GM19099 (cell line): ENCODE data around the gene ZSWIM6.

Source experiments
- POLR2A ChIP-seq: IDR thresholded peaks from 3 replicates; pipeline ENCODE4 v1.6.1; 2011; ENCODE audit warnings: low read depth; ENCODE audit not compliant: insufficient read length; ENCODE audit errors: extremely low read depth

ZSWIM6 gene

GRCh38 chr5:61450493-61451279, 118.6 kb downstream of the ZSWIM6 start:
- TF ChIP-seq POLR2A = no peak

GRCh38 chr5:61455179-61456006, 123.3 kb downstream of the ZSWIM6 start:
- TF ChIP-seq POLR2A = no peak

- no peak for TF ChIP-seq POLR2A
Observed at GRCh38 chr5:61460471-61460870, 128.4 kb downstream of the ZSWIM6 start.

- TF ChIP-seq POLR2A = no peak
Observed at GRCh38 chr5:61461417-61461816, 129.4 kb downstream of the ZSWIM6 start.

GRCh38 chr5:61461926-61462325, 129.9 kb downstream of the ZSWIM6 start:
- no peak for TF ChIP-seq POLR2A

GRCh38 chr5:61463596-61463995, 131.5 kb downstream of the ZSWIM6 start:
- no peak for TF ChIP-seq POLR2A

GRCh38 chr5:61464512-61464911, 132.5 kb downstream of the ZSWIM6 start:
- TF ChIP-seq POLR2A = no peak

GRCh38 chr5:61465066-61465465, 133.0 kb downstream of the ZSWIM6 start:
- no peak for TF ChIP-seq POLR2A

- no peak for TF ChIP-seq POLR2A
Observed at GRCh38 chr5:61465496-61465895, 133.4 kb downstream of the ZSWIM6 start.

GRCh38 chr5:61466017-61466416, 134.0 kb downstream of the ZSWIM6 start:
- TF ChIP-seq POLR2A = no peak

GRCh38 chr5:61467766-61468482, 135.9 kb downstream of the ZSWIM6 start:
- TF ChIP-seq POLR2A = no peak

GRCh38 chr5:61468483-61468865, 136.4 kb downstream of the ZSWIM6 start:
- TF ChIP-seq POLR2A = no peak

- TF ChIP-seq POLR2A = no peak
Observed at GRCh38 chr5:61471352-61471751, 139.3 kb downstream of the ZSWIM6 start.

- no peak for TF ChIP-seq POLR2A
Observed at GRCh38 chr5:61472172-61472958, 140.3 kb downstream of the ZSWIM6 start.

GRCh38 chr5:61474746-61475145, 142.7 kb downstream of the ZSWIM6 start:
- TF ChIP-seq POLR2A = no peak
